Panc1 (cell line): ENCODE data around the gene ADAM10. TPM values are rescaled to one million over a fixed set of nuclear protein-coding genes. Genes with fewer than 3 reads are reported as not detected.
A peak's percentile ranks its signal among the peaks of the same experiment; 100 is the strongest.

Experiments used
- ATAC-seq: fragments of 200-7000 bp; cut with Tn5 transposase; 2 replicates; pipeline ENCODE4 v1.9.1; 2020; ENCODE audit warnings: mild to moderate bottlenecking, moderate library complexity
- BruUV-seq: library from RNA; stranded (reverse); fragments of 400-500 nt; replicated peaks from 2 replicates; lab custom pipeline; 2021; lab: Mats Ljungman, UMichigan
- CTCF ChIA-PET: fragments of 300-600 bp; sonication (Branson Sonifier 250); formaldehyde crosslinking; loops from one replicate; lab custom pipeline; 2022; ENCODE audit warnings: antibody characterized with exemption; lab: Charles Lee
- POLR2A ChIA-PET: fragments of 300-600 bp; sonication (Branson Sonifier 250); formaldehyde crosslinking; loops from one replicate; lab custom pipeline; 2022; ENCODE audit warnings: antibody characterized with exemption; lab: Charles Lee
- DNase-seq: peaks from one replicate; pipeline ENCODE4 v3.0.0-alpha.2; 2010; ENCODE audit warnings: low read depth, low spot score
- H3K27ac ChIP-seq: 2 replicates; pipeline ENCODE4 v1.5.1; 2011; ENCODE audit warnings: mild to moderate bottlenecking, low read length, inconsistent platforms
- H3K27me3 ChIP-seq: fragments of 200-500 bp; sonication (Bioruptor generic); 2 replicates; pipeline ENCODE4 v1.6.0; 2014; ENCODE audit warnings: low read length, inconsistent platforms; ENCODE audit not compliant: control insufficient read depth, insufficient read depth
- H3K36me3 ChIP-seq: fragments of 200-500 bp; sonication (Bioruptor generic); 2 replicates; pipeline ENCODE4 v1.5.1; 2014; ENCODE audit warnings: inconsistent platforms, mild to moderate bottlenecking, low read length, moderate library complexity; ENCODE audit not compliant: control insufficient read depth, insufficient read depth
- H3K4me1 ChIP-seq: 2 replicates; pipeline ENCODE4 v1.5.1; 2011; ENCODE audit warnings: inconsistent platforms, mild to moderate bottlenecking, low read length, moderate library complexity; ENCODE audit not compliant: control insufficient read depth, insufficient read depth
- H3K4me3 ChIP-seq, 2 experiments: 2 replicates each; pipeline ENCODE4 v1.5.1; 2011 to 2012; ENCODE audit warnings: low read depth in 2 of 2, low read length in 2 of 2, mild to moderate bottlenecking in 2 of 2, inconsistent platforms in 1 of 2, moderate library complexity in 1 of 2
- H3K9me3 ChIP-seq: fragments of 200-500 bp; sonication (Bioruptor generic); 2 replicates; pipeline ENCODE4 v1.5.1; 2014; ENCODE audit warnings: low read depth, mild to moderate bottlenecking, inconsistent platforms, low read length, moderate library complexity; ENCODE audit not compliant: control insufficient read depth, insufficient read depth
- CTCF ChIP-seq: fragments of 450-650 bp; IDR thresholded peaks from 2 replicates; pipeline ENCODE4 v1.5.1; 2017; ENCODE audit warnings: mild to moderate bottlenecking
- POLR2AphosphoS5 ChIP-seq: IDR thresholded peaks from 2 replicates; pipeline ENCODE4 v1.6.1; 2012; ENCODE audit warnings: mild to moderate bottlenecking, low read depth, low read length, moderate library complexity
- REST ChIP-seq, 2 experiments: IDR thresholded peaks; 2 replicates each; pipeline ENCODE4 v1.6.1; 2011 to 2012; ENCODE audit warnings: low read depth in 2 of 2, control low read depth in 1 of 2, low read length in 1 of 2, mild to moderate bottlenecking in 1 of 2, moderate library complexity in 1 of 2; ENCODE audit not compliant: insufficient read depth in 1 of 2
- SIN3A ChIP-seq: IDR thresholded peaks from 2 replicates; pipeline ENCODE4 v1.6.1; 2012; ENCODE audit warnings: low read depth, mild to moderate bottlenecking, low read length, moderate library complexity, borderline replicate concordance; ENCODE audit not compliant: insufficient read depth
- TCF7L2 ChIP-seq: IDR thresholded peaks from 2 replicates; pipeline ENCODE4 v1.6.1; 2011; ENCODE audit warnings: mild to moderate bottlenecking, low read depth, low read length, inconsistent platforms
- in situ Hi-C: cut with HindIII; loops from 2 replicates; pipeline ENCODE4 v1.10.0; 2016; ENCODE audit warnings: low sequenced_read_pairs, low pct_unique_long_range_greater_than_20kb
- intact Hi-C: fragments of 100-400 bp; cut with micrococcal nuclease; formaldehyde crosslinking; loops from one replicate; pipeline ENCODE4 v1.10.0; 2022; ENCODE audit not compliant: unreplicated experiment
- total RNA-seq: library from RNA; stranded (reverse); gene quantifications from one replicate; pipeline ENCODE4 v1.2.1, GENCODE V29; 2021; ENCODE audit not compliant: unreplicated experiment

ADAM10 gene
- total RNA-seq, 1 experiment from 2014 or later, result 176 TPM

- H3K27me3 ChIP-seq, result no peaks in the 10 kb centered on the region
- in situ Hi-C loops (no loop called here), intact Hi-C loops (no loop called here)
- no TSS peak for BruUV-seq
- H3K9me3 ChIP-seq, result no peaks in the 10 kb centered on the region
- H3K27ac ChIP-seq, result no peak overlapping the region
- POLR2A ChIA-PET, result interaction anchor here (0.7 kb wide), 1 partner anchor 155 kb away, joined by 8 read pairs; no protein-coding TSS in a partner anchor
- no peak for TF ChIP-seq POLR2AphosphoS5
- ATAC-seq, result no peak
- H3K4me1 ChIP-seq, result peaks cover 9% of the 10 kb centered on the region; the same call in 1 of the 2 replicates
- no peak for DNase-seq
- no peaks in the 10 kb centered on the region for H3K36me3 ChIP-seq
- H3K4me3 ChIP-seq, result no peak overlapping the region
- CTCF ChIA-PET, result interaction anchor here (0.5 kb wide), 1 partner anchor 17 kb away, joined by 3 read pairs; no protein-coding TSS in a partner anchor
Observed at GRCh38 chr15:58732625-58733363, 16.7 kb downstream of the ADAM10 start.

- ATAC-seq (peak; percentile 53; the same call in 1 of the 2 replicates), DNase-seq (no peak)
- Histone ChIP-seq H3K4me1 (peaks cover 9% of the 10 kb centered on the region; the same call in 1 of the 2 replicates), H3K9me3 (no peaks in the 10 kb centered on the region), H3K4me3 (no peak overlapping the region), H3K36me3 (no peaks in the 10 kb centered on the region), H3K27ac (no peak overlapping the region), H3K27me3 (no peaks in the 10 kb centered on the region)
- intact Hi-C loops, result no loop called here
- CTCF ChIA-PET, result interaction anchor here (0.5 kb wide), 1 partner anchor 16 kb away, joined by 3 read pairs; no protein-coding TSS in a partner anchor
- BruUV-seq, result no TSS peak
- in situ Hi-C loops, result no loop called here
- no peak for TF ChIP-seq TCF7L2
- TF ChIP-seq CTCF, result no peak
- no peak for TF ChIP-seq POLR2AphosphoS5
- TF ChIP-seq REST (IDR thresholded peaks at IDR 0.05; ENCODE audit: insufficient read depth in 1 of 2, low read depth in 2 of 2, low read length in 1 of 2), result no peak
- no peak for TF ChIP-seq SIN3A
- POLR2A ChIA-PET, result interaction anchor here (0.7 kb wide), 1 partner anchor 154 kb away, joined by 8 read pairs; no protein-coding TSS in a partner anchor
Observed at GRCh38 chr15:58731756-58732535, 17.6 kb downstream of the ADAM10 start.
